GM19240 (cell line): ENCODE measurements around the gene TMCC1.
"Not testable (repeated sequence)": the region's sequence is repeated elsewhere in the genome, so short reads cannot be mapped to it uniquely, and the experiment has no call there.

Source experiments
- DNase-seq: peaks from one replicate; pipeline ENCODE4 v3.0.0; 2011; ENCODE audit warnings: low spot score; ENCODE audit not compliant: insufficient read length

The TMCC1 gene

DNA sequence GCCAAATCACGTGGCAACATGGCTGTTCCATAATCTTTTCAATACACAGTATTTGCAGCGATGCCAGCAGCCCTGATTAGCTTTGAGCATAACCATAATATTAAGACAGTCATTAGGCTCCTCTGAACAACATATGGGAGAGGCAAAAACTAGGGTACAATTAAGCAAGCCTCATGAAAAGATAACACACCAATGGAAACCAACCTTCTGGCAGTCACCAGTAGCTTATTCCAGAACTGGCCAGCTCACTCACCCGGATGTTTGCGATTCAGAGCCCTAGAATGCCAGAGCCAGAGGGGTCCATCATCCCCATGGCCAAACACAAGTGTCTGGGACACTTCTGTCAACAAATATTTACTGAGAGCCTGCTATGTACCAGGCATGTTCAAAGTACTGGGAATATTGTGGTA, 238.2 kb downstream of the TMCC1 start:
- no peak for DNase-seq

GRCh38 chr3:129654131-129654530, 239.4 kb downstream of the TMCC1 start:
- no peak for DNase-seq

- no peak for DNase-seq
These were observed 240.5 kb downstream of the TMCC1 start for GRCh38 chr3:129653019-129653418.

GRCh38 chr3:129651435-129652202, 241.9 kb downstream of the TMCC1 start:
- DNase-seq, result no peak

- DNase-seq, result peak; percentile 38
These were observed 243.1 kb downstream of the TMCC1 start for GRCh38 chr3:129650256-129650872.

GRCh38 chr3:129648391-129648790, 245.1 kb downstream of the TMCC1 start:
- no peak for DNase-seq

DNA sequence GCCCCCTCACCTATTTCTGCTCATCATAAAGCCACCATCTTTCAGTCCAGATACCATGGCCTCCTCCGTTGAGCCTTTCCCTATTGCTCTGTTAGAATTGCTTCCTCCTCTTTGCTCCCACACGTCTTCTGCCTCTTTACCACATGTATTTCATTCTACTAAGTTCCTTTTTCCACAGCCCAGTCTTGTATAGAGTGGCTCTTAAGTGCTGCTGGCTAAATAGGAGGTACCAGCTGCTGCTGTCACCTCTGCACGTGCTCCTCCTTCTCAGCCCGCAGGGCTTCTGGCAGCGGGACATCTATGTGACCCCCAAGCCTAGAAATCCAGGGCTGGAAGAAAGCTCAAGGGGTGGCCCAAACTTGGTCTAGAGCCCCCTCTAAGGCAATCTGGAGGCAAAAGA, 248.2 kb downstream of the TMCC1 start:
- no peak for DNase-seq

- no peak for DNase-seq
These were observed 248.7 kb downstream of the TMCC1 start for GRCh38 chr3:129644836-129645235.

- DNase-seq, result not testable (repeated sequence)
These were observed 251.8 kb downstream of the TMCC1 start for GRCh38 chr3:129641567-129642260.

GRCh38 chr3:129640985-129641384, 252.5 kb downstream of the TMCC1 start:
- not testable (repeated sequence) for DNase-seq

DNA sequence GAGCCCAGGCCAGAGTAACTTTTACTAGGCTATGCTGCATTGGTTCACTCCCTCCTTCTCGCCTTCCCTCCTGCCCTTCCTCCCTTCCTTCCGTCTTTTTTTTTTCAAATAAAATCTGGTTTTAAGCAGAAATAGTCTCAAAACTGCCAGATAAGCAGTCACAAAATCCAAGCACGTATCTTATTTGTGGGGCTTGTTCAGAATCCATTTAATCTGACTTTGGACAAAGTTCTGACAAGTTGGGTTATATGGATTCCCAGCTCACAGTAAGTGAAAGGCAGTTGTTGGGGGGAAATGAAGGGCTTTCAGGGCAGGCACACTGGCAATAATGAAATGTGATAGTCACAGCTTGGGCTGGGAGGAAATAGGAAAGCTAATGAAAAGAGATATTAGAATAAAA, 255.0 kb downstream of the TMCC1 start:
- DNase-seq, result no peak

- DNase-seq, result no peak
These were observed 257.4 kb downstream of the TMCC1 start for GRCh38 chr3:129636082-129636481.

DNA sequence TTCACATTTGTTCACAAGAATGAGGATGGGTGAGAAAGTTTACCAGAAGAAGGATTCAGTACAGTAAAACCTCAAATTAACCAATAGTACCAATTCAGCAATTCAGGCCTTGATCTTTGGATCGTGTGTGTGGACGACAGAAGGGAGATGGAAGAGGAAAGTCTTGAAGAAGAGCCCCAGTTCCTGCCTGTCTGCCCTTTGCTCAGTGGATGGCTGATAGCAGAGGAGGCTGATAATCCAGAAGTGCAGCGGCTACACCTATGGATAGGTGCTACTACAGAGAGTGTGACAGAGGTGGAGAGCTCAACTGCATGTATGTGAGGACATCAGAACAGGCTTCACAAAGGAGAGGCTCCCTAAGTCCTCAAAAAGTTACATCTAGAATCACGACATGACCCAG, 257.9 kb downstream of the TMCC1 start:
- no peak for DNase-seq

DNA sequence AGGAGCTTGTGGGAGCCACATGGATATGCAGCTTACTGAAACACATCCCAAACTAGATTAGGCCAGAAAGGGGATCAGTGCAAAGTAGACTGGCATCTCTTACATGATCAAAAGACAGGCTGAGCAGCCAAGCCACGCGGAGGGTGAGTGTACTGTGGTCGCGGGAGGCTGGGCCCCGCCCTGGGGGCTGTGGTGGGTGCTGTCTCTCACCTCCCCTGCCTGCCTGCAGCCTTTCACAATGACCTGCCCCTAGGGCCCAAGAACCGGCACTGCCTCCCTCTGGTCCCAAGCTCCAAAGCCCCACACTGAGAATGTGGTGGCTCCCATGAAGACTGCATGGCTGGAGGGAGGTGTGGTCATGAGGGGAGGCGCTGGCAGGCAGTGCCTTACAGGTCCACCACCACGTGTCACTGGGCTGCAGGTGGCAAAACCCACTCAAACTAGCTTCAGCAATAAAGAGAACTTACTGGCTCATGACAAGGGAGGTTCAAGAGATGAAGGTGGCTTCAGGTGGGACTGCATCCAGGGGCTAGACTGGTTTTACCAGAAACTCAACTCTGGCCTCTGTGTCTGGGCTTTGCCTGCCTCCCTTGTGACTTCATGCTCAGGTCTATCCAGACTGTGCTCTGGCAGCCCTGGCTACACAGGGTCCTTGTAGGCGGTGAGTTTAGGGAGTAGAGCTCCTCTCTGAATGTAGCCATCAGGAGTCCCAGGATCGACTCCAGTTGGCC, 259.6 kb downstream of the TMCC1 start:
- no peak for DNase-seq

DNA sequence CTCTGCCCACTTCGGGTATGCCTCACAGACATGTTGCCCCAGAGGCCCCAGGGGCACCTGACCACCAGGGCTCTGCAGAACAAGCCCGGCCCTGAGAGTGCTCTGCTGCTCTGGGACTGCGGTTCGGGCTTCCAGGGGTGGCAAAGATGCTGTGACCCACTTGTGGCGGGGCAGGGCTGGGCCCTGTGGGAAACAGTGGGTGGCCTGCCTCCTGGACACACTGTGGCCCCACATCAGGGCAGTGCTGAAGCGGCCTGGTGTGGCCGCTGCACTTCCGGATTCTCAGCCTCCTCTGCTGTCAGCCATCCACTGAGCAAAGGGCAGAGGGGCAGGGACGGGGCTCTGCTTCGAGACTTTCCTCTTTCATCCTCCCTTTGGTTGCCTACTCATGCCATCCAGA, 260.5 kb downstream of the TMCC1 start:
- DNase-seq, result no peak

DNA sequence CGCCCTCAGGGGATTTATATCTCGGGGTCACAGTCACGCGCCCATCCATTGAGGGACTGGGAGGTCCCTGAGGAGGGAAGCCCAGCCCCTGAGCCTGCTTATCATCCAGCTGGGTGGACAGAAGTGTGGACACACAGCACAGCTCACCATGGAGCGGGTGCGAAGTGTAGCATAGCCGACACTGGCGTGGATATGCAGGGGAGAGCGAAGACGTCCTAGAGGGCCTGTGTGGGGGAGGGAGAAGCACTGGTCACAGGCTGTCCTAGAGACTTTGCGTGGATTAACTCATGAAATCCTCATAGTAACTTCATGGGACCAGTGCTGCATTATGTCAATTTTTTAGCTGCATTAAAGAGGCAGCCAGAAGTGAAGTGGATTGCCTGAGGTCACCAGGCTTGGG, 261.0 kb downstream of the TMCC1 start:
- DNase-seq, result no peak

GRCh38 chr3:129632056-129632455, 261.5 kb downstream of the TMCC1 start:
- DNase-seq, result no peak

DNA sequence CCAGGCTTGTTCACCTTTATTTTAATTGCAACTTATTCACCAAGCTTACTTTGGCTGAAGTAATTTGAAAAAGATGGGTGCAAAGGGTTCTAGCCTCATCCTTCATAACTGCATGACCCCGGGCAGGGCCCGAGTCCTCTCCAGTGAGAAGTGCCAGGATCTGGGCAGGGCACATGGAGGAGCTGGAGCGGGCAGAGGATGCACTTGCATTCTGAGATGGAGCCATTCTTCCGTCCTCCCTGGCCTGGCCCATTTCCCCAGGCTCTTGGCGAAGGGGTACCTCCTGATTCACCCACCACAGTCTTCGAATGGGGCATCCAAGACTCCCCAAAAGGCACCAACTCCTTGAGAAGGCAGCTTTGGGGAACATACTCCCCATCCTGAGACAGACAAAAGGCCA, 264.5 kb downstream of the TMCC1 start:
- no peak for DNase-seq

DNA sequence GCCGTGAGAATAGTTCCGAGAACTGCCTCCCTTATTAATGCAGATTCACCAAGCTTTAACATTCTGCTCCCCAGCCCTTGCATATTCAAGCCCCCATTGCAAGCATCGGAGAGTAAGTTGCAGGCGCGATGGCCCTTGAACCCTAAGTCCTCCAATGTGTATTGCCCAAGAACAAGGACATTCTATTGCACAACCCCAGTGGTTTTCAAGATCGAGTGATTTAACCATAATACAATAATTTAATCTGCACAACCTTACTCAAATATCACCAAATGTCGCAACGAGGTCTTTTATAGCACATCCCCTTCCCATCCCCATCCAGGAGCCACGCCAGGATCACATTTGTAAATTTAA, 265.4 kb downstream of the TMCC1 start:
- DNase-seq, result no peak

- peak; percentile 83 for DNase-seq
These were observed 266.0 kb downstream of the TMCC1 start for GRCh38 chr3:129627350-129628168.

GRCh38 chr3:129626744-129627349, 266.7 kb downstream of the TMCC1 start:
- peak; percentile 98 for DNase-seq
